OCI-LY7 (cell line): Measurements from ENCODE around the gene GLTP. TPM values are rescaled to one million over a fixed set of nuclear protein-coding genes. Genes with fewer than 3 reads are reported as not detected.

Source experiments
- BruUV-seq: library from RNA; stranded (reverse); fragments of 400-500 nt; replicated peaks from 2 replicates; lab custom pipeline; 2021; lab: Mats Ljungman, UMichigan
- CTCF ChIA-PET: fragments of 300-600 bp; sonication (Branson Sonifier 250); formaldehyde crosslinking; loops from one replicate; lab custom pipeline; 2022; ENCODE audit warnings: antibody characterized with exemption; ENCODE audit not compliant: unreplicated experiment; lab: Charles Lee
- POLR2A ChIA-PET: fragments of 300-600 bp; sonication (Branson Sonifier 250); formaldehyde crosslinking; loops from one replicate; lab custom pipeline; 2022; ENCODE audit warnings: antibody characterized with exemption; lab: Charles Lee
- DNase-seq: peaks from one replicate; pipeline ENCODE4 v3.0.0-alpha.2; 2015; ENCODE audit warnings: low spot score
- H2AFZ ChIP-seq: fragments of 200-600 bp; sonication (generic), shearing (Covaris generic); 2 replicates; pipeline ENCODE4 v1.6.1; 2014; ENCODE audit warnings: mild to moderate bottlenecking, antibody characterized with exemption, low read length, moderate library complexity
- H3K27ac ChIP-seq: fragments of 200-600 bp; sonication (generic); 2 replicates; pipeline ENCODE4 v1.5.1; 2014; ENCODE audit warnings: mixed run types, low read depth, mild to moderate bottlenecking, moderate library complexity, low read length, inconsistent platforms; ENCODE audit not compliant: poor library complexity, severe bottlenecking
- H3K36me3 ChIP-seq: fragments of 200-600 bp; sonication (generic); 2 replicates; pipeline ENCODE4 v1.6.1; 2014; ENCODE audit warnings: mild to moderate bottlenecking, antibody characterized with exemption, low read length, moderate library complexity, mixed read lengths; ENCODE audit not compliant: insufficient read depth
- H3K4me1 ChIP-seq: fragments of 200-600 bp; sonication (generic); 2 replicates; pipeline ENCODE4 v1.5.1; 2014; ENCODE audit warnings: mild to moderate bottlenecking, low read length; ENCODE audit not compliant: insufficient read depth, poor library complexity, severe bottlenecking
- H3K4me2 ChIP-seq: fragments of 200-600 bp; sonication (generic); 2 replicates; pipeline ENCODE4 v1.6.1; 2014; ENCODE audit warnings: mild to moderate bottlenecking, low read length
- H3K4me3 ChIP-seq: fragments of 200-600 bp; sonication (generic); 2 replicates; pipeline ENCODE4 v1.5.1; 2014; ENCODE audit warnings: mild to moderate bottlenecking, low read depth, low read length; ENCODE audit not compliant: poor library complexity, severe bottlenecking
- H3K79me2 ChIP-seq: fragments of 200-600 bp; sonication (generic); 2 replicates; pipeline ENCODE4 v1.6.1; 2016; ENCODE audit warnings: low read depth, mild to moderate bottlenecking, low read length, moderate library complexity, mixed read lengths; ENCODE audit not compliant: insufficient read depth
- H3K9me2 ChIP-seq: fragments of 200-600 bp; sonication (generic); 2 replicates; pipeline ENCODE4 v1.6.1; 2016; ENCODE audit warnings: mild to moderate bottlenecking, low read length, mixed read lengths; ENCODE audit not compliant: insufficient read depth
- H3K9me3 ChIP-seq: fragments of 200-600 bp; sonication (generic); 2 replicates; pipeline ENCODE4 v1.6.1; 2014; ENCODE audit warnings: mild to moderate bottlenecking, mixed run types, low read length, mixed read lengths
- H4K20me1 ChIP-seq: fragments of 200-600 bp; sonication (generic); 2 replicates; pipeline ENCODE4 v1.6.1; 2014; ENCODE audit warnings: mild to moderate bottlenecking, antibody characterized with exemption, low read length, moderate library complexity, mixed read lengths; ENCODE audit not compliant: insufficient read depth
- CTCF ChIP-seq: fragments of 200-600 bp; sonication (generic); conservative IDR thresholded peaks from 2 replicates; pipeline ENCODE4 v1.5.1; 2014; ENCODE audit warnings: mild to moderate bottlenecking, antibody characterized with exemption, low read length, moderate library complexity, mixed read lengths
- EZH2phosphoT487 ChIP-seq: fragments of 200-600 bp; sonication (generic); IDR thresholded peaks from 2 replicates; pipeline ENCODE4 v1.6.1; 2018; ENCODE audit warnings: low read depth, borderline replicate concordance, mild to moderate bottlenecking, mixed run types, antibody characterized with exemption, low read length, moderate library complexity, mixed read lengths
- intact Hi-C: fragments of 100-400 bp; cut with micrococcal nuclease; formaldehyde crosslinking; loops from one replicate; pipeline ENCODE4 v1.10.0; 2022; ENCODE audit not compliant: unreplicated experiment
- microRNA-seq: library from miRNA; unstranded; fragments of <30 nt; microRNA quantifications from one replicate; pipeline ENCODE4 v1.2.0, GENCODE V29; 2022; ENCODE audit warnings: borderline replicate concordance
- small RNA-seq: library from RNA; depleted of rRNA; stranded (forward); fragments of <200 nt; gene quantifications from one replicate; pipeline ENCODE3, GENCODE V24; 2014
- total RNA-seq, 2 experiments: library from RNA; depleted of rRNA in 1 of 2; stranded (reverse); fragments of >200 nt in 1 of 2; shearing (Covaris generic) in 1 of 2; gene quantifications; 2 replicates each; pipeline ENCODE4 v1.2.3, GENCODE V29; 2014 to 2022

Gene GLTP
- total RNA-seq, 2 experiments from 2014 or later = 24.0 to 27.3 TPM

DNA sequence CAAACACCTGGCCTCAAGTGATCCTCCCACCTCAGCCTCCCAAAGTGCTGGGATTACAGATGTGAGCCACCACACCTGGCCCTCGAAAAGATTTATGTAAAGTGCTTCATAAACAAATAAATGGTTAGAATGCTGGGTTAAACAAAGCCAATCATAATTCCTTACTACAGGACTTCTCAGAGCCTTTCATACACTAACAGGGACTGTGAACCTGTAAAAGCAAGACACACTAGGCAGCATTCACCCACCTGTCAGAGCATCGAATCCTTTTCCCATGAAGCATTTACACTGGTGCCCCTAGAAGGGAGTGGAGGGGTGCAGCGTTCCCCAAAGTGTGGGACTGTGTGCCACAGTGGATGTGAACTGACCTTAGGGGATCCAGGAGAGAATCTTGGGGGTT, 76.7 kb downstream of the GLTP start:
- Histone ChIP-seq H3K4me3 (no peak overlapping the region), H3K9me3 (no peaks in the 10 kb centered on the region), H3K27ac (no peak overlapping the region), H3K79me2 (no peaks in the 10 kb centered on the region), H4K20me1 (no peaks in the 10 kb centered on the region), H3K36me3 (no peaks in the 10 kb centered on the region), H3K9me2 (no peaks in the 10 kb centered on the region), H2AFZ (no peak overlapping the region), H3K4me2 (no peak overlapping the region), H3K4me1 (no peaks in the 10 kb centered on the region)
- CTCF ChIA-PET = interaction anchor here (1.3 kb wide), 1 partner anchor 42 kb away, joined by 5 read pairs; no protein-coding TSS in a partner anchor
- POLR2A ChIA-PET = no interaction called here
- BruUV-seq = no TSS peak
- no peak for DNase-seq
- TF ChIP-seq CTCF = no peak
- TF ChIP-seq EZH2phosphoT487 = no peak
- intact Hi-C loops = no loop called here

GRCh38 chr12:109802828-109803227, 77.5 kb downstream of the GLTP start:
- H3K27ac ChIP-seq = no peak overlapping the region
- no peaks in the 10 kb centered on the region for H3K79me2 ChIP-seq
- no TSS peak for BruUV-seq
- H3K9me3 ChIP-seq = no peaks in the 10 kb centered on the region
- H4K20me1 ChIP-seq = no peaks in the 10 kb centered on the region
- POLR2A ChIA-PET = no interaction called here
- H3K9me2 ChIP-seq = no peaks in the 10 kb centered on the region
- no peak overlapping the region for H2AFZ ChIP-seq
- H3K4me2 ChIP-seq = no peak overlapping the region
- H3K4me3 ChIP-seq = no peak overlapping the region
- intact Hi-C loops = no loop called here
- no peak for TF ChIP-seq CTCF
- no peak for TF ChIP-seq EZH2phosphoT487
- CTCF ChIA-PET = no interaction called here
- DNase-seq = no peak
- no peaks in the 10 kb centered on the region for H3K4me1 ChIP-seq
- H3K36me3 ChIP-seq = no peaks in the 10 kb centered on the region

Small RNAs within 50 kb of the gene (microRNA-seq; reads per million reads assigned to microRNA genes)
- gene MIR4497 = not detected

Small RNAs within 50 kb of the gene (small RNA-seq; reads per million reads assigned to genes)
- gene MIR4497 (not detected), gene RN7SL441P (not detected)

Other genes with a start within 250 kb of the GLTP start
- 0.33 and 0.98 TPM in 2 replicates for gene FAM222A, start 166.7 kb downstream of the GLTP start, total RNA-seq (2014; rRNA removed; shearing (Covaris generic))
- 1.8 and 2.4 TPM in 2 replicates for gene FAM222A, start 166.7 kb downstream of the GLTP start, total RNA-seq (2022)
- gene TRPV4, start 47.1 kb downstream of the GLTP start, total RNA-seq (2014; rRNA removed; shearing (Covaris generic)) = 2.1 TPM in 1 of 2 replicates, not detected in the other
- gene TRPV4, start 47.1 kb downstream of the GLTP start, total RNA-seq (2022) = not detected in 2 replicates
- gene TCHP, start 19.7 kb upstream of the GLTP start, total RNA-seq (2014; rRNA removed; shearing (Covaris generic)) = 13.3 and 15.0 TPM in 2 replicates
- gene TCHP, start 19.7 kb upstream of the GLTP start, total RNA-seq (2022) = 28.2 and 29.8 TPM in 2 replicates
- 57.1 and 60.6 TPM in 2 replicates for gene GIT2, start 115.8 kb upstream of the GLTP start, total RNA-seq (2014; rRNA removed; shearing (Covaris generic))
- gene GIT2, start 115.8 kb upstream of the GLTP start, total RNA-seq (2022) = 123 and 124 TPM in 2 replicates
- gene ANKRD13A, start 118.9 kb upstream of the GLTP start, total RNA-seq (2014; rRNA removed; shearing (Covaris generic)) = 135 and 140 TPM in 2 replicates
- gene ANKRD13A, start 118.9 kb upstream of the GLTP start, total RNA-seq (2022) = 208 and 216 TPM in 2 replicates
- gene C12orf76, start 168.0 kb upstream of the GLTP start, total RNA-seq (2014; rRNA removed; shearing (Covaris generic)) = 17.0 and 24.4 TPM in 2 replicates
- gene C12orf76, start 168.0 kb upstream of the GLTP start, total RNA-seq (2022) = 24.1 and 36.6 TPM in 2 replicates
- gene IFT81, start 243.8 kb upstream of the GLTP start, total RNA-seq (2014; rRNA removed; shearing (Covaris generic)) = 5.6 and 7.2 TPM in 2 replicates
- gene IFT81, start 243.8 kb upstream of the GLTP start, total RNA-seq (2022) = 8.4 and 9.8 TPM in 2 replicates